MCF 10A (cell line): ENCODE measurements around the gene MCCC1. TPM values are rescaled to one million over a fixed set of nuclear protein-coding genes. Genes with fewer than 3 reads are reported as not detected.

Experiments
- BruUV-seq: library from RNA; stranded (reverse); fragments of 400-500 nt; replicated peaks from 2 replicates; lab custom pipeline; 2021; lab: Mats Ljungman, UMichigan
- CTCF ChIA-PET: fragments of 300-600 bp; sonication (Branson Sonifier 250); formaldehyde crosslinking; extraction: SDS; loops from one replicate; lab custom pipeline; 2021; ENCODE audit warnings: antibody characterized with exemption, inconsistent platforms; lab: Yijun Ruan, JAX
- POLR2A ChIA-PET: fragments of 300-600, 350-650 bp; sonication (Branson Sonifier 250); formaldehyde crosslinking; extraction: SDS; loops from one replicate; lab custom pipeline; 2020; ENCODE audit warnings: antibody characterized with exemption, inconsistent platforms; lab: Yijun Ruan, JAX
- DNase-seq: peaks from one replicate; pipeline ENCODE4 v3.0.0-alpha.2; 2018; ENCODE audit not compliant: unreplicated experiment
- H3K27ac Mint-ChIP-seq: one replicate; pipeline ENCODE4 v1.8.0; 2022; ENCODE audit warnings: mild to moderate bottlenecking, low read depth, mixed read lengths; ENCODE audit not compliant: unreplicated experiment
- H3K27me3 Mint-ChIP-seq: one replicate; pipeline ENCODE4 v1.8.0; 2022; ENCODE audit warnings: mixed read lengths; ENCODE audit not compliant: insufficient read depth, unreplicated experiment
- H3K36me3 Mint-ChIP-seq: one replicate; pipeline ENCODE4 v1.8.0; 2022; ENCODE audit warnings: mild to moderate bottlenecking, moderate library complexity, mixed read lengths; ENCODE audit not compliant: insufficient read depth, unreplicated experiment
- H3K4me1 Mint-ChIP-seq: one replicate; pipeline ENCODE4 v1.8.0; 2022; ENCODE audit warnings: mixed read lengths; ENCODE audit not compliant: insufficient read depth, unreplicated experiment
- H3K4me3 Mint-ChIP-seq: one replicate; pipeline ENCODE4 v1.8.0; 2022; ENCODE audit warnings: mild to moderate bottlenecking, moderate library complexity, mixed read lengths; ENCODE audit not compliant: unreplicated experiment
- H3K9me3 Mint-ChIP-seq: one replicate; pipeline ENCODE4 v1.8.0; 2022; ENCODE audit warnings: mixed read lengths; ENCODE audit not compliant: unreplicated experiment
- intact Hi-C: fragments of 100-400 bp; cut with micrococcal nuclease; formaldehyde crosslinking; loops from 2 replicates; pipeline ENCODE4 v1.14.1; 2022
- total RNA-seq: library from RNA; stranded (reverse); gene quantifications from 2 replicates; pipeline ENCODE4 v1.2.3, GENCODE V29; 2022
- TF ChIP-seq, protein P1 (sequence below): fragments of 200-600 bp; IDR thresholded peaks from one replicate; pipeline ENCODE4 v1.8.0; 2022; ENCODE audit warnings: antibody characterized with exemption, mild to moderate bottlenecking; ENCODE audit not compliant: unreplicated experiment

Gene MCCC1
- total RNA-seq, 1 experiment from 2014 or later = 38.8 TPM

DNA sequence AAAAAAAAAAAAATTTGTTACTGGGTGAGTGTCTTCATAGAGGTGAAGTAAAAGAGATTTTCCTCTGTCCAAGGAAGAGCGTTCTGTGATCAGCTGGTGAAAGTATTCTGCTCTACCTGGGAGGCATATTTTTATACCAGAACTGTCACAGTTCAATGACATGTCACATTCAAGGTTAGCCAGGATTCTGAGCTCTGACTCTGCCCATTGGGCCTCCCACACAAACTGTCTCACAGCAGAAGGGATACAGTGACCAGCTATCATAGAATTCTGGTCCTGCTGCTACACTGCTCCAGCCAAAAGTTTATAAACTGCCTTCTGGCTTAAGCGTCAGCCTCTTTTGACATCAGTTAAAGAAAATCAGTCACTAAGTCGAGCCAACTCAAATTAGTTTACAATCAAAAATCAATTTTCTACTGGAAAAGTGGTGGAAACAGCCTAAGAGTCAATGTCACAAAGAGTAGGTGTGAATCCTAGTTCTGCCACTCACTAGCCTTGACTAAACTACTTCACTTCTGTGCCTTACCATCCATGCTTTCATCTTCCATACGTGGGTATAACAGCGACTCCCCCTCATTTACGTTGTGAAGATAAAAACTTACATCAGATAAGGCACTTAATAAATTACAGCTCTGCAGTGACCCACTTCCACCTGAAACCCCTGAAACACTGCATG is 66.3 kb downstream of the MCCC1 start:
- DNase-seq = no peak
- BruUV-seq = no TSS peak
- ChIA-PET CTCF (interaction anchor here (0.5 to 0.8 kb wide), 2 partner anchors 13 kb away, joined by 3 read pairs; no protein-coding TSS in a partner anchor), POLR2A (interaction anchor here (0.5 kb wide), 1 partner anchor 372 kb away, joined by 3 read pairs; no protein-coding TSS in a partner anchor)
- intact Hi-C loops = no loop called here
- TF ChIP-seq, protein P1, sequence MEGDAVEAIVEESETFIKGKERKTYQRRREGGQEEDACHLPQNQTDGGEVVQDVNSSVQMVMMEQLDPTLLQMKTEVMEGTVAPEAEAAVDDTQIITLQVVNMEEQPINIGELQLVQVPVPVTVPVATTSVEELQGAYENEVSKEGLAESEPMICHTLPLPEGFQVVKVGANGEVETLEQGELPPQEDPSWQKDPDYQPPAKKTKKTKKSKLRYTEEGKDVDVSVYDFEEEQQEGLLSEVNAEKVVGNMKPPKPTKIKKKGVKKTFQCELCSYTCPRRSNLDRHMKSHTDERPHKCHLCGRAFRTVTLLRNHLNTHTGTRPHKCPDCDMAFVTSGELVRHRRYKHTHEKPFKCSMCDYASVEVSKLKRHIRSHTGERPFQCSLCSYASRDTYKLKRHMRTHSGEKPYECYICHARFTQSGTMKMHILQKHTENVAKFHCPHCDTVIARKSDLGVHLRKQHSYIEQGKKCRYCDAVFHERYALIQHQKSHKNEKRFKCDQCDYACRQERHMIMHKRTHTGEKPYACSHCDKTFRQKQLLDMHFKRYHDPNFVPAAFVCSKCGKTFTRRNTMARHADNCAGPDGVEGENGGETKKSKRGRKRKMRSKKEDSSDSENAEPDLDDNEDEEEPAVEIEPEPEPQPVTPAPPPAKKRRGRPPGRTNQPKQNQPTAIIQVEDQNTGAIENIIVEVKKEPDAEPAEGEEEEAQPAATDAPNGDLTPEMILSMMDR = no peak
- no peak overlapping the region for H3K4me3 Mint-ChIP-seq
- H3K27ac Mint-ChIP-seq = no peak overlapping the region
- no peaks in the 10 kb centered on the region for H3K9me3 Mint-ChIP-seq
- no peaks in the 10 kb centered on the region for H3K4me1 Mint-ChIP-seq
- no peaks in the 10 kb centered on the region for H3K27me3 Mint-ChIP-seq
- H3K36me3 Mint-ChIP-seq = peaks cover 71% of the 10 kb centered on the region

DNA sequence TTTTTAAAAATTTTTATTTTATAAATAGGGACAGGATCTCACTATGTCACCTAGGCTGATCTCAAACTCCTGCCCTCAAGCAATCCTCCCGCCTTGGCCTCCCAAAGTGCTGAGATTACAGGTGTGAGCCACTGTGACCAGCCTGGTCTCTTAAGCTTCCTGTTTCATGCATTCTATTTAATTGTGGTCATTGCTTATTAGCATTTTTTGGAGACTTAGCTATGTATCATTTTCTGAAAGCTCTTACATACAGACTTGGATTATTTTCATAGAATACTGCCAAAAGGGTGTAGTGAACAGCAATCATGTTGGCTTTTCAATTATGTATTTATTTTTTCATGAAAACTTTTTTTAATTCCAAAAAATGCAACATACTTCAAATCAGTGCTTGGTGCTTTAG is 67.5 kb downstream of the MCCC1 start:
- Mint-ChIP-seq H3K4me3 (no peak overlapping the region), H3K9me3 (no peaks in the 10 kb centered on the region), H3K4me1 (no peaks in the 10 kb centered on the region), H3K27ac (no peak overlapping the region), H3K36me3 (peaks cover 67% of the 10 kb centered on the region), H3K27me3 (no peaks in the 10 kb centered on the region)
- DNase-seq = no peak
- intact Hi-C loops = no loop called here
- ChIA-PET CTCF (interaction anchor here (0.5 to 0.7 kb wide), 3 partner anchors 122 to 449 kb away, joined by 3 to 4 read pairs (median 3); no protein-coding TSS in a partner anchor), POLR2A (no interaction called here)
- TF ChIP-seq, protein P1 = no peak
- BruUV-seq = no TSS peak

GRCh38 chr3:183028416-183028815 is 70.9 kb downstream of the MCCC1 start:
- Mint-ChIP-seq H3K36me3 (peaks cover 45% of the 10 kb centered on the region), H3K27ac (no peak overlapping the region), H3K4me3 (no peak overlapping the region), H3K4me1 (no peaks in the 10 kb centered on the region), H3K27me3 (no peaks in the 10 kb centered on the region), H3K9me3 (no peaks in the 10 kb centered on the region)
- POLR2A ChIA-PET = no interaction called here
- DNase-seq = no peak
- BruUV-seq = no TSS peak
- TF ChIP-seq, protein P1 = no peak
- intact Hi-C loops = no loop called here
- CTCF ChIA-PET = no interaction called here

DNA sequence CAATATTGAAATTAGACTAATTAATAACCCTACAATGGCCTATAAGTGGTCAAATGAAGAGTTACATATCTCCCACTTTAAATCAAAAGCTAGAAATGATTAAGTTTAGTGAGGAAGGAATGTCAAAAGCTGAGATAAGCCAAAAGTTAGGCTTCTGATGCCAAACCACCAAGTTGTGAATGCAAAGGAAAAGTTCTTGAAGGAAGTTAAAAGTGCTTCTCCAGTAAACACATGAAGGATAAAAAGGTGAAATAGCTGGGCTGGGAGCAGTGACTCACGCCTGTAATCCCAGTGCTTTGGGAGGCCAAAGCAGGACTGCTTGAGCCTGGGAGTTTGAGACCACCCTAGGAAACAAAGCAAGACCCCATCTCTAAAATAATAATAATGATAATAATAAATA is 72.0 kb downstream of the MCCC1 start:
- no peaks in the 10 kb centered on the region for H3K4me1 Mint-ChIP-seq
- CTCF ChIA-PET = interaction anchor here (0.6 kb wide), 1 partner anchor 158 kb away, joined by 3 read pairs; no protein-coding TSS in a partner anchor
- no peaks in the 10 kb centered on the region for H3K27me3 Mint-ChIP-seq
- H3K9me3 Mint-ChIP-seq = no peaks in the 10 kb centered on the region
- POLR2A ChIA-PET = interaction anchor here (0.6 kb wide), 1 partner anchor 138 kb away, joined by 3 read pairs; no protein-coding TSS in a partner anchor
- TF ChIP-seq, protein P1 = no peak
- H3K27ac Mint-ChIP-seq = no peak overlapping the region
- no TSS peak for BruUV-seq
- intact Hi-C loops = no loop called here
- no peak overlapping the region for H3K4me3 Mint-ChIP-seq
- no peak for DNase-seq
- peaks cover 34% of the 10 kb centered on the region for H3K36me3 Mint-ChIP-seq
